Panc1 (cell line): ENCODE measurements around the gene CETP. TPM values are rescaled to one million over a fixed set of nuclear protein-coding genes. Genes with fewer than 3 reads are reported as not detected.
A peak's percentile ranks its signal among the peaks of the same experiment; 100 is the strongest.
"Not testable (repeated sequence)": the region's sequence is repeated elsewhere in the genome, so short reads cannot be mapped to it uniquely, and the experiment has no call there.

Source experiments
- ATAC-seq: fragments of 200-7000 bp; cut with Tn5 transposase; 2 replicates; pipeline ENCODE4 v1.9.1; 2020; ENCODE audit warnings: mild to moderate bottlenecking, moderate library complexity
- BruUV-seq: library from RNA; stranded (reverse); fragments of 400-500 nt; replicated peaks from 2 replicates; lab custom pipeline; 2021; lab: Mats Ljungman, UMichigan
- CTCF ChIA-PET: fragments of 300-600 bp; sonication (Branson Sonifier 250); formaldehyde crosslinking; loops from one replicate; lab custom pipeline; 2022; ENCODE audit warnings: antibody characterized with exemption; lab: Charles Lee
- POLR2A ChIA-PET: fragments of 300-600 bp; sonication (Branson Sonifier 250); formaldehyde crosslinking; loops from one replicate; lab custom pipeline; 2022; ENCODE audit warnings: antibody characterized with exemption; lab: Charles Lee
- DNase-seq: peaks from one replicate; pipeline ENCODE4 v3.0.0-alpha.2; 2010; ENCODE audit warnings: low read depth, low spot score
- H3K27ac ChIP-seq: 2 replicates; pipeline ENCODE4 v1.5.1; 2011; ENCODE audit warnings: mild to moderate bottlenecking, low read length, inconsistent platforms
- H3K27me3 ChIP-seq: fragments of 200-500 bp; sonication (Bioruptor generic); 2 replicates; pipeline ENCODE4 v1.6.0; 2014; ENCODE audit warnings: low read length, inconsistent platforms; ENCODE audit not compliant: control insufficient read depth, insufficient read depth
- H3K36me3 ChIP-seq: fragments of 200-500 bp; sonication (Bioruptor generic); 2 replicates; pipeline ENCODE4 v1.5.1; 2014; ENCODE audit warnings: inconsistent platforms, mild to moderate bottlenecking, low read length, moderate library complexity; ENCODE audit not compliant: control insufficient read depth, insufficient read depth
- H3K4me1 ChIP-seq: 2 replicates; pipeline ENCODE4 v1.5.1; 2011; ENCODE audit warnings: inconsistent platforms, mild to moderate bottlenecking, low read length, moderate library complexity; ENCODE audit not compliant: control insufficient read depth, insufficient read depth
- H3K4me3 ChIP-seq, 2 experiments: 2 replicates each; pipeline ENCODE4 v1.5.1; 2011 to 2012; ENCODE audit warnings: low read depth in 2 of 2, low read length in 2 of 2, mild to moderate bottlenecking in 2 of 2, inconsistent platforms in 1 of 2, moderate library complexity in 1 of 2
- H3K9me3 ChIP-seq: fragments of 200-500 bp; sonication (Bioruptor generic); 2 replicates; pipeline ENCODE4 v1.5.1; 2014; ENCODE audit warnings: low read depth, mild to moderate bottlenecking, inconsistent platforms, low read length, moderate library complexity; ENCODE audit not compliant: control insufficient read depth, insufficient read depth
- CTCF ChIP-seq: fragments of 450-650 bp; IDR thresholded peaks from 2 replicates; pipeline ENCODE4 v1.5.1; 2017; ENCODE audit warnings: mild to moderate bottlenecking
- POLR2AphosphoS5 ChIP-seq: IDR thresholded peaks from 2 replicates; pipeline ENCODE4 v1.6.1; 2012; ENCODE audit warnings: mild to moderate bottlenecking, low read depth, low read length, moderate library complexity
- SIN3A ChIP-seq: IDR thresholded peaks from 2 replicates; pipeline ENCODE4 v1.6.1; 2012; ENCODE audit warnings: low read depth, mild to moderate bottlenecking, low read length, moderate library complexity, borderline replicate concordance; ENCODE audit not compliant: insufficient read depth
- TCF7L2 ChIP-seq: IDR thresholded peaks from 2 replicates; pipeline ENCODE4 v1.6.1; 2011; ENCODE audit warnings: mild to moderate bottlenecking, low read depth, low read length, inconsistent platforms
- in situ Hi-C: cut with HindIII; loops from 2 replicates; pipeline ENCODE4 v1.10.0; 2016; ENCODE audit warnings: low sequenced_read_pairs, low pct_unique_long_range_greater_than_20kb
- intact Hi-C: fragments of 100-400 bp; cut with micrococcal nuclease; formaldehyde crosslinking; loops from one replicate; pipeline ENCODE4 v1.10.0; 2022; ENCODE audit not compliant: unreplicated experiment
- total RNA-seq: library from RNA; stranded (reverse); gene quantifications from one replicate; pipeline ENCODE4 v1.2.1, GENCODE V29; 2021; ENCODE audit not compliant: unreplicated experiment
- TF ChIP-seq, protein P1 (sequence below), 2 experiments: IDR thresholded peaks; 2 replicates each; pipeline ENCODE4 v1.6.1; 2011 to 2012; ENCODE audit warnings: low read depth in 2 of 2, control low read depth in 1 of 2, low read length in 1 of 2, mild to moderate bottlenecking in 1 of 2, moderate library complexity in 1 of 2; ENCODE audit not compliant: insufficient read depth in 1 of 2

The CETP gene
- total RNA-seq, 1 experiment from 2014 or later = not detected

- POLR2A ChIA-PET, BruUV-seq, DNase-seq, in situ Hi-C loops, H3K27me3 ChIP-seq, CTCF ChIA-PET, ATAC-seq, H3K4me1 ChIP-seq, H3K27ac ChIP-seq, H3K9me3 ChIP-seq: not testable (repeated sequence)
- H3K36me3 ChIP-seq = peaks cover 32% of the 10 kb centered on the region
- peak overlapping the region; percentile 91 to 95 for H3K4me3 ChIP-seq
- intact Hi-C loops = loop anchor here (10.0 kb wide), 1 partner anchor 60 kb away; no protein-coding TSS in a partner anchor
Observed at GRCh38 chr16:56934599-56935145, 27.1 kb upstream of the CETP start.

GRCh38 chr16:56935201-56935600, 26.5 kb upstream of the CETP start:
- H3K4me3 ChIP-seq = peak overlapping the region in 1 of 2 experiments; percentile 91; a peak in 2 of 4 replicates
- ChIA-PET CTCF (no interaction called here), POLR2A (no interaction called here)

More at GRCh38 chr16:56935201-56935600, 26.5 kb upstream of the CETP start:
- H3K9me3 ChIP-seq = no peaks in the 10 kb centered on the region
- no peak overlapping the region for H3K27ac ChIP-seq
- no peaks in the 10 kb centered on the region for H3K27me3 ChIP-seq
- no TSS peak for BruUV-seq
- in situ Hi-C loops = no loop called here
- H3K4me1 ChIP-seq = peaks cover 4% of the 10 kb centered on the region
- peaks cover 32% of the 10 kb centered on the region for H3K36me3 ChIP-seq
- no peak for ATAC-seq
- TF ChIP-seq CTCF = no peak
- TF ChIP-seq, protein P1, sequence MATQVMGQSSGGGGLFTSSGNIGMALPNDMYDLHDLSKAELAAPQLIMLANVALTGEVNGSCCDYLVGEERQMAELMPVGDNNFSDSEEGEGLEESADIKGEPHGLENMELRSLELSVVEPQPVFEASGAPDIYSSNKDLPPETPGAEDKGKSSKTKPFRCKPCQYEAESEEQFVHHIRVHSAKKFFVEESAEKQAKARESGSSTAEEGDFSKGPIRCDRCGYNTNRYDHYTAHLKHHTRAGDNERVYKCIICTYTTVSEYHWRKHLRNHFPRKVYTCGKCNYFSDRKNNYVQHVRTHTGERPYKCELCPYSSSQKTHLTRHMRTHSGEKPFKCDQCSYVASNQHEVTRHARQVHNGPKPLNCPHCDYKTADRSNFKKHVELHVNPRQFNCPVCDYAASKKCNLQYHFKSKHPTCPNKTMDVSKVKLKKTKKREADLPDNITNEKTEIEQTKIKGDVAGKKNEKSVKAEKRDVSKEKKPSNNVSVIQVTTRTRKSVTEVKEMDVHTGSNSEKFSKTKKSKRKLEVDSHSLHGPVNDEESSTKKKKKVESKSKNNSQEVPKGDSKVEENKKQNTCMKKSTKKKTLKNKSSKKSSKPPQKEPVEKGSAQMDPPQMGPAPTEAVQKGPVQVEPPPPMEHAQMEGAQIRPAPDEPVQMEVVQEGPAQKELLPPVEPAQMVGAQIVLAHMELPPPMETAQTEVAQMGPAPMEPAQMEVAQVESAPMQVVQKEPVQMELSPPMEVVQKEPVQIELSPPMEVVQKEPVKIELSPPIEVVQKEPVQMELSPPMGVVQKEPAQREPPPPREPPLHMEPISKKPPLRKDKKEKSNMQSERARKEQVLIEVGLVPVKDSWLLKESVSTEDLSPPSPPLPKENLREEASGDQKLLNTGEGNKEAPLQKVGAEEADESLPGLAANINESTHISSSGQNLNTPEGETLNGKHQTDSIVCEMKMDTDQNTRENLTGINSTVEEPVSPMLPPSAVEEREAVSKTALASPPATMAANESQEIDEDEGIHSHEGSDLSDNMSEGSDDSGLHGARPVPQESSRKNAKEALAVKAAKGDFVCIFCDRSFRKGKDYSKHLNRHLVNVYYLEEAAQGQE (IDR thresholded peaks at IDR 0.05; ENCODE audit: insufficient read depth in 1 of 2, low read depth in 2 of 2, low read length in 1 of 2) = no peak
- TF ChIP-seq POLR2AphosphoS5 = no peak
- TF ChIP-seq SIN3A = no peak
- no peak for TF ChIP-seq TCF7L2
- no peak for DNase-seq
- intact Hi-C loops = loop anchor here (10.0 kb wide), 1 partner anchor 60 kb away; no protein-coding TSS in a partner anchor
